ENCODE measurements around the gene PRKCE. TPM values are rescaled to one million over a fixed set of nuclear protein-coding genes. Genes with fewer than 3 reads are reported as not detected.

The PRKCE gene
- total RNA-seq, 1 experiment from 2014 or later, result 14.0 TPM

DNA sequence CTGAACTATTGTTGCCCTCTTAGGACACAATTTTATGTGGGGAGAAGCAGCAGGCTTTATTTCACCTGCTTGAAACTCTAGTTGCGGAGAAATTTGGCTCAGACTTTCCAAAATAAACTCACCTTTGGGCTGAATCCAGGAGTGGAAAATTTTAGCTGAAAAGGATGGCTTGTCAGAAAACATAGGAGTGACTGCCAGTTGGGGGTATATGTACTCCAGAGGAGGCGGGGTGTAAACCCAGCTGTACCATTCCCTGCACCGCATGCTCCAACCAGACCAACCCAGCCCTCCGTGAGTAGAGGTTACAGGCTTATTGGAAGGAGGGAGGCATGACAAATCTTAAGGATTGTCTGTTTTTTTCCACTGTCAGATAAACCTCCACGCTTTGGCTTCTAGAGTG, 53.8 kb downstream of the PRKCE start:
- no peak overlapping the region for H3K4me3 ChIP-seq (ENCODE audit: low read depth in 2 of 2, low read length in 2 of 2)
- POLR2A ChIA-PET, result no interaction called here
- CTCF ChIA-PET, result no interaction called here
- no peaks in the 10 kb centered on the region for H3K27me3 ChIP-seq (ENCODE audit: control insufficient read depth, insufficient read depth, low read length)
- in situ Hi-C loops (cut with HindIII; ENCODE audit: low pct_unique_long_range_greater_than_20kb, low sequenced_read_pairs), result no loop called here
- no TSS peak for BruUV-seq (replicated peaks)
- H3K27ac ChIP-seq (ENCODE audit: low read length), result no peak overlapping the region
- ATAC-seq, result no peak
- TF ChIP-seq SIN3A (IDR thresholded peaks at IDR 0.05; ENCODE audit: borderline replicate concordance, insufficient read depth, low read depth, low read length) (no peak), POLR2AphosphoS5 (IDR thresholded peaks at IDR 0.05; ENCODE audit: low read depth, low read length) (no peak), TCF7L2 (IDR thresholded peaks at IDR 0.05; ENCODE audit: low read depth, low read length) (no peak)
- TF ChIP-seq, protein P1, sequence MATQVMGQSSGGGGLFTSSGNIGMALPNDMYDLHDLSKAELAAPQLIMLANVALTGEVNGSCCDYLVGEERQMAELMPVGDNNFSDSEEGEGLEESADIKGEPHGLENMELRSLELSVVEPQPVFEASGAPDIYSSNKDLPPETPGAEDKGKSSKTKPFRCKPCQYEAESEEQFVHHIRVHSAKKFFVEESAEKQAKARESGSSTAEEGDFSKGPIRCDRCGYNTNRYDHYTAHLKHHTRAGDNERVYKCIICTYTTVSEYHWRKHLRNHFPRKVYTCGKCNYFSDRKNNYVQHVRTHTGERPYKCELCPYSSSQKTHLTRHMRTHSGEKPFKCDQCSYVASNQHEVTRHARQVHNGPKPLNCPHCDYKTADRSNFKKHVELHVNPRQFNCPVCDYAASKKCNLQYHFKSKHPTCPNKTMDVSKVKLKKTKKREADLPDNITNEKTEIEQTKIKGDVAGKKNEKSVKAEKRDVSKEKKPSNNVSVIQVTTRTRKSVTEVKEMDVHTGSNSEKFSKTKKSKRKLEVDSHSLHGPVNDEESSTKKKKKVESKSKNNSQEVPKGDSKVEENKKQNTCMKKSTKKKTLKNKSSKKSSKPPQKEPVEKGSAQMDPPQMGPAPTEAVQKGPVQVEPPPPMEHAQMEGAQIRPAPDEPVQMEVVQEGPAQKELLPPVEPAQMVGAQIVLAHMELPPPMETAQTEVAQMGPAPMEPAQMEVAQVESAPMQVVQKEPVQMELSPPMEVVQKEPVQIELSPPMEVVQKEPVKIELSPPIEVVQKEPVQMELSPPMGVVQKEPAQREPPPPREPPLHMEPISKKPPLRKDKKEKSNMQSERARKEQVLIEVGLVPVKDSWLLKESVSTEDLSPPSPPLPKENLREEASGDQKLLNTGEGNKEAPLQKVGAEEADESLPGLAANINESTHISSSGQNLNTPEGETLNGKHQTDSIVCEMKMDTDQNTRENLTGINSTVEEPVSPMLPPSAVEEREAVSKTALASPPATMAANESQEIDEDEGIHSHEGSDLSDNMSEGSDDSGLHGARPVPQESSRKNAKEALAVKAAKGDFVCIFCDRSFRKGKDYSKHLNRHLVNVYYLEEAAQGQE (IDR thresholded peaks at IDR 0.05; ENCODE audit: insufficient read depth in 1 of 2, low read depth in 2 of 2, low read length in 1 of 2), result no peak
- TF ChIP-seq, protein P2, sequence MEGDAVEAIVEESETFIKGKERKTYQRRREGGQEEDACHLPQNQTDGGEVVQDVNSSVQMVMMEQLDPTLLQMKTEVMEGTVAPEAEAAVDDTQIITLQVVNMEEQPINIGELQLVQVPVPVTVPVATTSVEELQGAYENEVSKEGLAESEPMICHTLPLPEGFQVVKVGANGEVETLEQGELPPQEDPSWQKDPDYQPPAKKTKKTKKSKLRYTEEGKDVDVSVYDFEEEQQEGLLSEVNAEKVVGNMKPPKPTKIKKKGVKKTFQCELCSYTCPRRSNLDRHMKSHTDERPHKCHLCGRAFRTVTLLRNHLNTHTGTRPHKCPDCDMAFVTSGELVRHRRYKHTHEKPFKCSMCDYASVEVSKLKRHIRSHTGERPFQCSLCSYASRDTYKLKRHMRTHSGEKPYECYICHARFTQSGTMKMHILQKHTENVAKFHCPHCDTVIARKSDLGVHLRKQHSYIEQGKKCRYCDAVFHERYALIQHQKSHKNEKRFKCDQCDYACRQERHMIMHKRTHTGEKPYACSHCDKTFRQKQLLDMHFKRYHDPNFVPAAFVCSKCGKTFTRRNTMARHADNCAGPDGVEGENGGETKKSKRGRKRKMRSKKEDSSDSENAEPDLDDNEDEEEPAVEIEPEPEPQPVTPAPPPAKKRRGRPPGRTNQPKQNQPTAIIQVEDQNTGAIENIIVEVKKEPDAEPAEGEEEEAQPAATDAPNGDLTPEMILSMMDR (IDR thresholded peaks at IDR 0.05), result no peak
- H3K9me3 ChIP-seq (ENCODE audit: control insufficient read depth, insufficient read depth, low read depth, low read length), result no peaks in the 10 kb centered on the region
- H3K4me1 ChIP-seq (ENCODE audit: control insufficient read depth, insufficient read depth, low read length), result no peaks in the 10 kb centered on the region
- intact Hi-C loops (cut with micrococcal nuclease; ENCODE audit: unreplicated experiment), result no loop called here
- no peaks in the 10 kb centered on the region for H3K36me3 ChIP-seq (ENCODE audit: control insufficient read depth, insufficient read depth, low read length)
- no peak for DNase-seq (ENCODE audit: low read depth, low spot score)

DNA sequence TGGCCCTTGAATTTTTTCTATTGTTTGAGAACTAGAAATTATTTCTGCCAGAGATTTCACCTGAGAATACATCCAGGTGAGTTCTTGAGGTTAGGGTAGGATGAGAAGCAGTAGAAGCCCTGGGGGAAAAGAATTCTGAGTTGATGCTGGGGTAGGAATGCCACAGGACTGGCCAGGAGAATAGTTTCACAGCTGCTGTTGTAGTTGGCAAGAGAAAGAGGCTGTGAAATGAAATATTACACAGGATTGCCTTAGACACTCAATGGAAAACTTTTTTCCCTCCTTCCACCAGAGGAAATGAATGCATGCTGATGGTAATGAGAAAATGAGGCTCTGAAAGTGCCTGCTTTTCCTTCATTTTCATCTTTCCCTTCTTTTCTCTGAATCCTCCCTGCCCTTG, 54.6 kb downstream of the PRKCE start:
- no TSS peak for BruUV-seq (replicated peaks)
- H3K27ac ChIP-seq (ENCODE audit: low read length), result no peak overlapping the region
- TF ChIP-seq, protein P1 (IDR thresholded peaks at IDR 0.05; ENCODE audit: insufficient read depth in 1 of 2, low read depth in 2 of 2, low read length in 1 of 2), result no peak
- TF ChIP-seq, protein P2 (IDR thresholded peaks at IDR 0.05), result no peak
- no peak overlapping the region for H3K4me3 ChIP-seq (ENCODE audit: low read depth in 2 of 2, low read length in 2 of 2)
- no peaks in the 10 kb centered on the region for H3K36me3 ChIP-seq (ENCODE audit: control insufficient read depth, insufficient read depth, low read length)
- no peaks in the 10 kb centered on the region for H3K4me1 ChIP-seq (ENCODE audit: control insufficient read depth, insufficient read depth, low read length)
- ChIA-PET CTCF (no interaction called here), POLR2A (no interaction called here)
- no peak for DNase-seq (ENCODE audit: low read depth, low spot score)
- in situ Hi-C loops (cut with HindIII; ENCODE audit: low pct_unique_long_range_greater_than_20kb, low sequenced_read_pairs), result no loop called here
- intact Hi-C loops (cut with micrococcal nuclease; ENCODE audit: unreplicated experiment), result no loop called here
- ATAC-seq, result no peak
- H3K27me3 ChIP-seq (ENCODE audit: control insufficient read depth, insufficient read depth, low read length), result no peaks in the 10 kb centered on the region
- H3K9me3 ChIP-seq (ENCODE audit: control insufficient read depth, insufficient read depth, low read depth, low read length), result no peaks in the 10 kb centered on the region
